Caco-2 (cell line): ENCODE measurements around the gene CCDC60. TPM values are rescaled to one million over a fixed set of nuclear protein-coding genes. Genes with fewer than 3 reads are reported as not detected.

ENCODE experiments used
- BruUV-seq: library from RNA; stranded (reverse); fragments of 400-500 nt; replicated peaks from 2 replicates; lab custom pipeline; 2021; lab: Mats Ljungman, UMichigan
- CTCF ChIA-PET: fragments of 300-600 bp; sonication (Branson Sonifier 250); formaldehyde crosslinking; loops from one replicate; lab custom pipeline; 2022; ENCODE audit warnings: antibody characterized with exemption; lab: Charles Lee
- POLR2A ChIA-PET: fragments of 300-600 bp; sonication (Branson Sonifier 250); formaldehyde crosslinking; loops from one replicate; lab custom pipeline; 2022; ENCODE audit warnings: antibody characterized with exemption; lab: Charles Lee
- DNase-seq, 2 experiments: peaks; one replicate each; pipeline versions ENCODE4 v3.0.0 to v3.0.0-alpha.2; 2020 to 2022
- H3K27me3 ChIP-seq: replicated peaks from 2 replicates; pipeline ENCODE4 v1.6.0; 2011; ENCODE audit warnings: low read length; ENCODE audit not compliant: control insufficient read depth, insufficient read depth
- H3K36me3 ChIP-seq: 2 replicates; pipeline ENCODE4 v1.5.1; 2011; ENCODE audit warnings: low read length; ENCODE audit not compliant: control insufficient read depth, insufficient read depth
- H3K4me1 ChIP-seq: fragments of 250-450 bp; sonication (Bioruptor Pico); 2 replicates; pipeline ENCODE4 v1.5.1; 2020; ENCODE audit warnings: mild to moderate bottlenecking
- H3K4me3 ChIP-seq: 2 replicates; pipeline ENCODE4 v1.5.1; 2011; ENCODE audit warnings: low read depth, mild to moderate bottlenecking, control low read depth, low read length
- H3K9me3 ChIP-seq: fragments of 250-450 bp; sonication (Bioruptor Pico); 2 replicates; pipeline ENCODE4 v1.5.1; 2020; ENCODE audit warnings: mild to moderate bottlenecking, moderate library complexity
- H3K27ac Mint-ChIP-seq: one replicate; pipeline ENCODE4 v1.8.0; 2022; ENCODE audit warnings: mixed read lengths; ENCODE audit not compliant: unreplicated experiment
- H3K27me3 Mint-ChIP-seq: one replicate; pipeline ENCODE4 v1.8.0; 2022; ENCODE audit warnings: mixed read lengths; ENCODE audit not compliant: insufficient read depth, unreplicated experiment
- H3K36me3 Mint-ChIP-seq: one replicate; pipeline ENCODE4 v1.8.0; 2022; ENCODE audit warnings: mild to moderate bottlenecking, mixed read lengths; ENCODE audit not compliant: insufficient read depth, unreplicated experiment
- H3K4me1 Mint-ChIP-seq: one replicate; pipeline ENCODE4 v1.8.0; 2022; ENCODE audit warnings: low read depth, mixed read lengths; ENCODE audit not compliant: unreplicated experiment
- H3K4me3 Mint-ChIP-seq: one replicate; pipeline ENCODE4 v1.8.0; 2022; ENCODE audit warnings: mild to moderate bottlenecking, moderate library complexity, mixed read lengths; ENCODE audit not compliant: unreplicated experiment
- H3K9me3 Mint-ChIP-seq: one replicate; pipeline ENCODE4 v1.8.0; 2022; ENCODE audit warnings: mixed read lengths; ENCODE audit not compliant: unreplicated experiment
- CTCF ChIP-seq, 2 experiments: fragments of 200-600 bp in 1 of 2; IDR thresholded peaks; 1 replicate in 1 of 2; 2 replicates in 1 of 2; pipeline versions ENCODE4 v1.5.1 to v1.8.0; 2011 to 2022; ENCODE audit warnings: antibody characterized with exemption in 1 of 2, control low read depth in 1 of 2, inconsistent platforms in 1 of 2, low read depth in 1 of 2, low read length in 1 of 2, mild to moderate bottlenecking in 1 of 2, moderate library complexity in 1 of 2; ENCODE audit not compliant: insufficient read depth in 1 of 2, severe bottlenecking in 1 of 2, unreplicated experiment in 1 of 2
- intact Hi-C: fragments of 100-400 bp; cut with micrococcal nuclease; formaldehyde crosslinking; loops from one replicate; pipeline ENCODE4 v1.10.0; 2022; ENCODE audit not compliant: unreplicated experiment
- total RNA-seq: library from RNA; stranded (reverse); gene quantifications from 2 replicates; pipeline ENCODE4 v1.2.3, GENCODE V29; 2022

Gene CCDC60
- total RNA-seq, 1 experiment from 2014 or later, result not detected

- DNase-seq, result no peak
- H3K27me3 Mint-ChIP-seq, result peaks cover 6% of the 10 kb centered on the region
- Histone ChIP-seq H3K9me3 (no peaks in the 10 kb centered on the region), H3K4me3 (no peak overlapping the region), H3K4me1 (peaks cover 5% of the 10 kb centered on the region; the same call in 1 of the 2 replicates), H3K36me3 (no peaks in the 10 kb centered on the region), H3K27me3 (0 out of 2 replicates have a peak, but pooled peaks cover 1% of the 10 kb centered on the region)
- CTCF ChIA-PET, result no interaction called here
- peaks cover 10% of the 10 kb centered on the region for H3K4me1 Mint-ChIP-seq
- BruUV-seq, result no TSS peak
- no peak for TF ChIP-seq CTCF (IDR thresholded peaks at IDR 0.05; ENCODE audit: insufficient read depth in 1 of 2, low read depth in 1 of 2, low read length in 1 of 2, severe bottlenecking in 1 of 2, unreplicated experiment in 1 of 2)
- H3K36me3 Mint-ChIP-seq, result no peaks in the 10 kb centered on the region
- no peak overlapping the region for H3K4me3 Mint-ChIP-seq
- POLR2A ChIA-PET, result no interaction called here
- H3K27ac Mint-ChIP-seq, result no peak overlapping the region
- intact Hi-C loops, result no loop called here
- no peaks in the 10 kb centered on the region for H3K9me3 Mint-ChIP-seq
Measured at GRCh38 chr12:119415714-119416113, 81.2 kb downstream of the CCDC60 start.

GRCh38 chr12:119417440-119417839 lies 82.9 kb downstream of the CCDC60 start:
- no peak overlapping the region for H3K4me3 ChIP-seq
- H3K4me3 Mint-ChIP-seq, result no peak overlapping the region
- no peaks in the 10 kb centered on the region for H3K4me1 Mint-ChIP-seq
- H3K27me3 ChIP-seq, result peaks cover 1% of the 10 kb centered on the region; the same call in 1 of the 2 replicates
- peaks cover 1% of the 10 kb centered on the region for H3K9me3 Mint-ChIP-seq
- peaks cover 11% of the 10 kb centered on the region for H3K27me3 Mint-ChIP-seq
- H3K9me3 ChIP-seq, result no peaks in the 10 kb centered on the region
- no peak for TF ChIP-seq CTCF (IDR thresholded peaks at IDR 0.05; ENCODE audit: insufficient read depth in 1 of 2, low read depth in 1 of 2, low read length in 1 of 2, severe bottlenecking in 1 of 2, unreplicated experiment in 1 of 2)
- intact Hi-C loops, result no loop called here
- H3K36me3 ChIP-seq, result no peaks in the 10 kb centered on the region
- ChIA-PET POLR2A (no interaction called here), CTCF (no interaction called here)
- BruUV-seq, result no TSS peak
- H3K4me1 ChIP-seq, result no peaks in the 10 kb centered on the region
- no peak for DNase-seq
- no peak overlapping the region for H3K27ac Mint-ChIP-seq
- no peaks in the 10 kb centered on the region for H3K36me3 Mint-ChIP-seq

GRCh38 chr12:119419381-119419780 lies 84.9 kb downstream of the CCDC60 start:
- no peaks in the 10 kb centered on the region for H3K36me3 Mint-ChIP-seq
- H3K27me3 Mint-ChIP-seq, result peaks cover 14% of the 10 kb centered on the region

More at GRCh38 chr12:119419381-119419780, 84.9 kb downstream of the CCDC60 start:
- Mint-ChIP-seq H3K4me1 (no peaks in the 10 kb centered on the region), H3K9me3 (peaks cover 10% of the 10 kb centered on the region), H3K4me3 (no peak overlapping the region), H3K27ac (no peak overlapping the region)
- H3K36me3 ChIP-seq, result no peaks in the 10 kb centered on the region
- POLR2A ChIA-PET, result no interaction called here
- CTCF ChIA-PET, result interaction anchor here (0.7 kb wide), 1 partner anchor 19 kb away, joined by 5 read pairs; no protein-coding TSS in a partner anchor
- no peaks in the 10 kb centered on the region for H3K9me3 ChIP-seq
- no peak for TF ChIP-seq CTCF (IDR thresholded peaks at IDR 0.05; ENCODE audit: insufficient read depth in 1 of 2, low read depth in 1 of 2, low read length in 1 of 2, severe bottlenecking in 1 of 2, unreplicated experiment in 1 of 2)
- intact Hi-C loops, result no loop called here
- H3K4me3 ChIP-seq, result no peak overlapping the region
- no peaks in the 10 kb centered on the region for H3K4me1 ChIP-seq
- H3K27me3 ChIP-seq, result peaks cover 1% of the 10 kb centered on the region; the same call in 1 of the 2 replicates
- DNase-seq, result no peak
- no TSS peak for BruUV-seq
